ENCODE data around the gene THAP7.

THAP7 gene

DNA sequence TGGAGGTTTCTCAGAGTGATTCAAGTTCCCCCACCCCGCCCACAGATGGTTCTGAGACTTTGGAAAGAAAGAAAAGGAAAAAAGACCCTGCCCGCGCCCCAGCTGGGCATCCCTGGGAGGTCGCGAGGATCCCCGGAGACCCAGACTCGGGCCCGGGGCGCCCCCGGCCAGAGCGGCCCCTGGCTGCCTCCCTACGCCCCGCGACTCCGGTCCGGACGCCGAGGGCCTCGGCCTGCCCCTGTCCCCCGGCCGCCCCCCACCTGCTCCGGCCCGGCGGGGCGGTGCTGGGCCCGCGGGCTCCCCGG, 37.2 kb downstream of the THAP7 start:
- peaks cover 14% of the 10 kb centered on the region for H4K20me1 ChIP-seq (ENCODE audit: insufficient read depth, low read length)
- TF ChIP-seq, protein P1, sequence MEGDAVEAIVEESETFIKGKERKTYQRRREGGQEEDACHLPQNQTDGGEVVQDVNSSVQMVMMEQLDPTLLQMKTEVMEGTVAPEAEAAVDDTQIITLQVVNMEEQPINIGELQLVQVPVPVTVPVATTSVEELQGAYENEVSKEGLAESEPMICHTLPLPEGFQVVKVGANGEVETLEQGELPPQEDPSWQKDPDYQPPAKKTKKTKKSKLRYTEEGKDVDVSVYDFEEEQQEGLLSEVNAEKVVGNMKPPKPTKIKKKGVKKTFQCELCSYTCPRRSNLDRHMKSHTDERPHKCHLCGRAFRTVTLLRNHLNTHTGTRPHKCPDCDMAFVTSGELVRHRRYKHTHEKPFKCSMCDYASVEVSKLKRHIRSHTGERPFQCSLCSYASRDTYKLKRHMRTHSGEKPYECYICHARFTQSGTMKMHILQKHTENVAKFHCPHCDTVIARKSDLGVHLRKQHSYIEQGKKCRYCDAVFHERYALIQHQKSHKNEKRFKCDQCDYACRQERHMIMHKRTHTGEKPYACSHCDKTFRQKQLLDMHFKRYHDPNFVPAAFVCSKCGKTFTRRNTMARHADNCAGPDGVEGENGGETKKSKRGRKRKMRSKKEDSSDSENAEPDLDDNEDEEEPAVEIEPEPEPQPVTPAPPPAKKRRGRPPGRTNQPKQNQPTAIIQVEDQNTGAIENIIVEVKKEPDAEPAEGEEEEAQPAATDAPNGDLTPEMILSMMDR (IDR thresholded peaks at IDR 0.05; ENCODE audit: borderline replicate concordance, extremely low read depth, low read length, poor library complexity, severe bottlenecking) = no peak
- no peak for TF ChIP-seq EZH2 (IDR thresholded peaks at IDR 0.05; ENCODE audit: borderline replicate concordance, low read depth, low read length, severe bottlenecking)
- peaks cover 34% of the 10 kb centered on the region for H3K27me3 ChIP-seq (ENCODE audit: insufficient read depth, low read length, poor library complexity)
- no peak overlapping the region for H3K4me3 ChIP-seq (ENCODE audit: low read depth in 1 of 2, low read length in 2 of 2)
- H3K27ac ChIP-seq (ENCODE audit: low read length) = no peak overlapping the region
- H3K9ac ChIP-seq (ENCODE audit: low read depth, low read length) = no peak overlapping the region
- no peak overlapping the region for H3K4me2 ChIP-seq (ENCODE audit: insufficient read depth, low read length)
- ATAC-seq (ENCODE audit: insufficient read depth, low read depth) (no peak), DNase-seq (no peak)
- no peaks in the 10 kb centered on the region for H3K79me2 ChIP-seq (ENCODE audit: insufficient read depth, low read length)
- H3K36me3 ChIP-seq (ENCODE audit: insufficient read depth, low read length) = no peaks in the 10 kb centered on the region
- H2AFZ ChIP-seq (ENCODE audit: low read depth, low read length) = no peak overlapping the region
- H3K4me1 ChIP-seq (ENCODE audit: insufficient read depth, low read length) = peaks cover 3% of the 10 kb centered on the region; the same call in 1 of the 2 replicates
- no peaks in the 10 kb centered on the region for H3K9me3 ChIP-seq (ENCODE audit: insufficient read depth, low read length, severe bottlenecking)

DNA sequence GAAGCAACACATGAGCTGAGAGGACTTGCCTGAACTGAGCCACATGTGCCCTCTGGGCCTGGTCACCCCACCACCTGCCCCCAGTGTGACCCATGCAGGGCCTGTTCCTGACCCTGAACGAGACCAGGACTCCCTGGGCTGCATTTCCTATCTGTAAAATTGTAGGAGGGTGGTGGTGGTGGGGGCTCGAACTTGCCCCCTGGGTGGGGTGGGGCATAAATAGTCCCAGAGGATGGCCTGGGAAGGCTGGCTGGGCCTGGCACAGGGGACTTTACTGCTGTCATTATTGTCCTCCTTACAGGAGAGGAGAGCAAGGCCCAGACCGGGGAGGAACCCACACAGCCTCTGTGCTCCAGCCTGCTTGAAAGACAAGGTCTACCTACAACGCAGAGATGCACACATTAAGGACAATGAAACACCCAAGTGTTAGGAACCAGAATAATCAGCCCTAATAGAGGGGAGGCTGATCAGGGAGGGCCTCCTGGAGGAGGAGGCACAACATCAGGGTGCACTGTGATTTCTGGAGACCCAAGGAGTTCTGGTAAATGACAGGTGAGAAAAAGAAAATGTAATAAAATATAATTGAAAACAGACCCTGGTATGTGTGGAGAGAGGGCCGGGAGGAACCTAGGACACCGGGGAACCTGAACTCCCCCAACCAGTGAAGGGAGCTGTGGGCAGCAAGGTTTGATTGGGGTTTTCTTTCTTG, 37.7 kb downstream of the THAP7 start:
- TF ChIP-seq EZH2 (IDR thresholded peaks at IDR 0.05; ENCODE audit: borderline replicate concordance, low read depth, low read length, severe bottlenecking) = no peak
- TF ChIP-seq, protein P1 (IDR thresholded peaks at IDR 0.05; ENCODE audit: borderline replicate concordance, extremely low read depth, low read length, poor library complexity, severe bottlenecking) = no peak
- H3K27ac ChIP-seq (ENCODE audit: low read length) = no peak overlapping the region
- no peak overlapping the region for H2AFZ ChIP-seq (ENCODE audit: low read depth, low read length)
- no peak overlapping the region for H3K4me2 ChIP-seq (ENCODE audit: insufficient read depth, low read length)
- no peak overlapping the region for H3K9ac ChIP-seq (ENCODE audit: low read depth, low read length)
- DNase-seq (no peak), ATAC-seq (ENCODE audit: insufficient read depth, low read depth) (no peak)
- no peak overlapping the region for H3K4me3 ChIP-seq (ENCODE audit: low read depth in 1 of 2, low read length in 2 of 2)
- H3K36me3 ChIP-seq (ENCODE audit: insufficient read depth, low read length) = no peaks in the 10 kb centered on the region
- peaks cover 3% of the 10 kb centered on the region; the same call in 1 of the 2 replicates for H3K4me1 ChIP-seq (ENCODE audit: insufficient read depth, low read length)
- H3K9me3 ChIP-seq (ENCODE audit: insufficient read depth, low read length, severe bottlenecking) = no peaks in the 10 kb centered on the region
- H3K27me3 ChIP-seq (ENCODE audit: insufficient read depth, low read length, poor library complexity) = peaks cover 34% of the 10 kb centered on the region
- no peaks in the 10 kb centered on the region for H3K79me2 ChIP-seq (ENCODE audit: insufficient read depth, low read length)
- peaks cover 14% of the 10 kb centered on the region for H4K20me1 ChIP-seq (ENCODE audit: insufficient read depth, low read length)

DNA sequence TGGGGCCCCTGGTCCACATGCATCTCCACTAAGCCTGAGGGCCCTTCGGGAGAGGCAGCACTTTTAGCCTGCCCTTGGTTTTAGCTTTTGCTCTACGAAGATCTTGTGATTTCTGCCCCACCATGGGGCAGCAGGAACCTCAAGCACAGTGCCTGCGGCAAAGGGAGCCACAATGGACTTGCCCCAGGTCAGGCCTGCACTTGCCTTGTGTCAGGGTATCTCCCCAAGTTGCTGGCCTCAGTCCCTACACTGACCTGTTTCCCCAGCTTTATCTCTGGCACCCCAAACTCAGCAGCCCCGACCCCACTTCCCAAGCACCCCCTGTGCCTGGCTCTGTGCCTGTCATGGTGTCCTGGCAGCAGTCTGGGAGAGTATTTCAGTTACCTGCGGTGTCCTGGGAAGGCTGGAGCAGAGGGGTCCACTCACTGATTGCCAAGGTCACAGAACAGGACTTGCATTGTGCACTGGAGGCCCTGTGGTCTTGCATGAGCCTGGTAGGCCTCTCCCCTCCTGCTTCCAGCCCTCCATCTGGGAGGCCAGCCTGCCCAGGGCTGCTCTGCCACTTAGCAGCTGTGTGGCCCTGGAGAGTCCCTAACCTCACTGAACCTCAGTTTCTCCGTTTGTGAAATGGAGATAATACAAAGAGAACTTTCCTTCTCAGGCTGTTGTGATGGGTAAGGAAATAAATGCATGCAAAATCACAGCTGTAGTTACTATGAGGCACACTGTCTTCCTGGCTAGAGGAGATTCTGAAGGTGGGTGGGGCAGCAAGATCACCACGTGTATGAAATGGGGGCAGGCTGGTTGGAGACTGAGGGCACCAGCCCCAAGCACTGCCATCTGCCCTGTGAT, 38.5 kb downstream of the THAP7 start:
- no peaks in the 10 kb centered on the region for H3K79me2 ChIP-seq (ENCODE audit: insufficient read depth, low read length)
- no peak for ATAC-seq (ENCODE audit: insufficient read depth, low read depth)
- H3K27me3 ChIP-seq (ENCODE audit: insufficient read depth, low read length, poor library complexity) = peaks cover 34% of the 10 kb centered on the region

More for the DNA sequence above, 38.5 kb downstream of the THAP7 start:
- TF ChIP-seq, protein P1 (IDR thresholded peaks at IDR 0.05; ENCODE audit: borderline replicate concordance, extremely low read depth, low read length, poor library complexity, severe bottlenecking) = no peak
- TF ChIP-seq EZH2 (IDR thresholded peaks at IDR 0.05; ENCODE audit: borderline replicate concordance, low read depth, low read length, severe bottlenecking) = no peak
- no peak overlapping the region for H3K27ac ChIP-seq (ENCODE audit: low read length)
- H3K9ac ChIP-seq (ENCODE audit: low read depth, low read length) = no peak overlapping the region
- no peaks in the 10 kb centered on the region for H3K36me3 ChIP-seq (ENCODE audit: insufficient read depth, low read length)
- no peak overlapping the region for H2AFZ ChIP-seq (ENCODE audit: low read depth, low read length)
- H3K4me2 ChIP-seq (ENCODE audit: insufficient read depth, low read length) = no peak overlapping the region
- peaks cover 14% of the 10 kb centered on the region for H4K20me1 ChIP-seq (ENCODE audit: insufficient read depth, low read length)
- DNase-seq = no peak
- H3K4me3 ChIP-seq (ENCODE audit: low read depth in 1 of 2, low read length in 2 of 2) = no peak overlapping the region
- H3K9me3 ChIP-seq (ENCODE audit: insufficient read depth, low read length, severe bottlenecking) = no peaks in the 10 kb centered on the region
- peaks cover 3% of the 10 kb centered on the region; the same call in 1 of the 2 replicates for H3K4me1 ChIP-seq (ENCODE audit: insufficient read depth, low read length)

Data from DND-41 (cell line).